ENCODE results near the gene KLK5. TPM values are rescaled to one million over a fixed set of nuclear protein-coding genes. Genes with fewer than 3 reads are reported as not detected.
A peak's percentile ranks its signal among the peaks of the same experiment; 100 is the strongest.

Gene KLK5
- total RNA-seq, 1 donor from 2014 or later = not detected

- no peak overlapping the region for H3K27ac Mint-ChIP-seq
- H3K27me3 Mint-ChIP-seq (ENCODE audit: insufficient read depth, low read depth) = peaks cover 15% of the 10 kb centered on the region
- H3K4me1 Mint-ChIP-seq = peaks cover 17% of the 10 kb centered on the region
Observed at GRCh38 chr19:50982186-50982585, 29.3 kb upstream of the KLK5 start.

GRCh38 chr19:50981587-50982146 lies 28.8 kb upstream of the KLK5 start:
- H3F3A ChIP-seq (ENCODE audit: low read depth) = no peaks in the 10 kb centered on the region
- no peaks in the 10 kb centered on the region for H3K36me3 Mint-ChIP-seq

More at GRCh38 chr19:50982186-50982585, 29.3 kb upstream of the KLK5 start:
- DNase-seq (ENCODE audit: low spot score) = no peak
- Histone ChIP-seq H3F3A (ENCODE audit: low read depth) (no peaks in the 10 kb centered on the region), H3K9ac (no peak overlapping the region), H4K20me1 (ENCODE audit: low read depth) (no peaks in the 10 kb centered on the region), H3K27me3 (peaks cover 43% of the 10 kb centered on the region), H3K36me3 (no peaks in the 10 kb centered on the region), H3K4me1 (peaks cover 3% of the 10 kb centered on the region), H3K79me2 (ENCODE audit: low read depth) (no peaks in the 10 kb centered on the region), H3K27ac (no peak overlapping the region), H3K4me2 (no peak overlapping the region), H2AFZ (replicated peaks) (no peak overlapping the region), H3K4me3 (no peak overlapping the region), H3K9me3 (ENCODE audit: low read depth) (no peaks in the 10 kb centered on the region)
- peaks cover 4% of the 10 kb centered on the region for H3K9me3 Mint-ChIP-seq
- H3K4me3 Mint-ChIP-seq = no peak overlapping the region
- H3K36me3 Mint-ChIP-seq = no peaks in the 10 kb centered on the region
- no peak for TF ChIP-seq EZH2phosphoT487 (IDR thresholded peaks at IDR 0.05)
- TF ChIP-seq EZH2 (IDR thresholded peaks at IDR 0.05) = no peak
- TF ChIP-seq, protein P1, sequence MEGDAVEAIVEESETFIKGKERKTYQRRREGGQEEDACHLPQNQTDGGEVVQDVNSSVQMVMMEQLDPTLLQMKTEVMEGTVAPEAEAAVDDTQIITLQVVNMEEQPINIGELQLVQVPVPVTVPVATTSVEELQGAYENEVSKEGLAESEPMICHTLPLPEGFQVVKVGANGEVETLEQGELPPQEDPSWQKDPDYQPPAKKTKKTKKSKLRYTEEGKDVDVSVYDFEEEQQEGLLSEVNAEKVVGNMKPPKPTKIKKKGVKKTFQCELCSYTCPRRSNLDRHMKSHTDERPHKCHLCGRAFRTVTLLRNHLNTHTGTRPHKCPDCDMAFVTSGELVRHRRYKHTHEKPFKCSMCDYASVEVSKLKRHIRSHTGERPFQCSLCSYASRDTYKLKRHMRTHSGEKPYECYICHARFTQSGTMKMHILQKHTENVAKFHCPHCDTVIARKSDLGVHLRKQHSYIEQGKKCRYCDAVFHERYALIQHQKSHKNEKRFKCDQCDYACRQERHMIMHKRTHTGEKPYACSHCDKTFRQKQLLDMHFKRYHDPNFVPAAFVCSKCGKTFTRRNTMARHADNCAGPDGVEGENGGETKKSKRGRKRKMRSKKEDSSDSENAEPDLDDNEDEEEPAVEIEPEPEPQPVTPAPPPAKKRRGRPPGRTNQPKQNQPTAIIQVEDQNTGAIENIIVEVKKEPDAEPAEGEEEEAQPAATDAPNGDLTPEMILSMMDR (IDR thresholded peaks at IDR 0.05) = no peak

GRCh38 chr19:50980208-50980607 lies 27.4 kb upstream of the KLK5 start:
- H3K27ac ChIP-seq = no peak overlapping the region

More at GRCh38 chr19:50981587-50982146, 28.8 kb upstream of the KLK5 start:
- H3K9me3 ChIP-seq (ENCODE audit: low read depth) = no peaks in the 10 kb centered on the region
- H3K4me1 ChIP-seq = peaks cover 3% of the 10 kb centered on the region
- Mint-ChIP-seq H3K9me3 (peaks cover 6% of the 10 kb centered on the region), H3K4me1 (peaks cover 17% of the 10 kb centered on the region), H3K27me3 (ENCODE audit: insufficient read depth, low read depth) (peaks cover 15% of the 10 kb centered on the region), H3K27ac (peak overlapping the region; percentile 10), H3K4me3 (no peak overlapping the region)
- H3K4me3 ChIP-seq = no peak overlapping the region
- no peak overlapping the region for H3K4me2 ChIP-seq
- no peak overlapping the region for H3K9ac ChIP-seq
- H4K20me1 ChIP-seq (ENCODE audit: low read depth) = no peaks in the 10 kb centered on the region
- TF ChIP-seq, protein P1 (IDR thresholded peaks at IDR 0.05) = no peak
- TF ChIP-seq EZH2phosphoT487 (IDR thresholded peaks at IDR 0.05) = no peak
- TF ChIP-seq EZH2 (IDR thresholded peaks at IDR 0.05) = no peak
- no peaks in the 10 kb centered on the region for H3K36me3 ChIP-seq
- H2AFZ ChIP-seq (replicated peaks) = no peak overlapping the region
- peaks cover 38% of the 10 kb centered on the region for H3K27me3 ChIP-seq
- no peaks in the 10 kb centered on the region for H3K79me2 ChIP-seq (ENCODE audit: low read depth)
- no peak overlapping the region for H3K27ac ChIP-seq
- no peak for DNase-seq (ENCODE audit: low spot score)

More at GRCh38 chr19:50980208-50980607, 27.4 kb upstream of the KLK5 start:
- TF ChIP-seq, protein P1 (IDR thresholded peaks at IDR 0.05) = no peak
- TF ChIP-seq EZH2phosphoT487 (IDR thresholded peaks at IDR 0.05) (no peak), EZH2 (IDR thresholded peaks at IDR 0.05) (no peak)
- Histone ChIP-seq H3K4me2 (no peak overlapping the region), H3K79me2 (ENCODE audit: low read depth) (no peaks in the 10 kb centered on the region), H3K9me3 (ENCODE audit: low read depth) (no peaks in the 10 kb centered on the region), H3F3A (ENCODE audit: low read depth) (no peaks in the 10 kb centered on the region), H4K20me1 (ENCODE audit: low read depth) (no peaks in the 10 kb centered on the region), H3K27me3 (peaks cover 25% of the 10 kb centered on the region), H3K9ac (no peak overlapping the region), H2AFZ (replicated peaks) (no peak overlapping the region), H3K4me1 (peaks cover 3% of the 10 kb centered on the region), H3K36me3 (no peaks in the 10 kb centered on the region), H3K4me3 (no peak overlapping the region)
- no peaks in the 10 kb centered on the region for H3K36me3 Mint-ChIP-seq
- H3K4me3 Mint-ChIP-seq = no peak overlapping the region
- H3K9me3 Mint-ChIP-seq = peaks cover 5% of the 10 kb centered on the region
- H3K4me1 Mint-ChIP-seq = peaks cover 25% of the 10 kb centered on the region
- H3K27ac Mint-ChIP-seq = no peak overlapping the region
- peaks cover 12% of the 10 kb centered on the region for H3K27me3 Mint-ChIP-seq (ENCODE audit: insufficient read depth, low read depth)
- DNase-seq (ENCODE audit: low spot score) = no peak
